GM12864 (cell line): ENCODE measurements around the gene CHST13.

Source experiments
- DNase-seq: peaks from one replicate; pipeline ENCODE4 v3.0.0-alpha.2; 2011; ENCODE audit warnings: low read depth
- H3K4me3 ChIP-seq: 2 replicates; pipeline ENCODE4 v1.5.1; 2011; ENCODE audit warnings: mild to moderate bottlenecking, low read depth, low read length, control low read depth
- TF ChIP-seq, protein P1 (sequence below): IDR thresholded peaks from 2 replicates; pipeline ENCODE4 v1.5.1; 2011; ENCODE audit warnings: low read depth, mild to moderate bottlenecking, moderate library complexity, low read length, control low read depth, inconsistent platforms; ENCODE audit errors: missing control alignments

The CHST13 gene

DNA sequence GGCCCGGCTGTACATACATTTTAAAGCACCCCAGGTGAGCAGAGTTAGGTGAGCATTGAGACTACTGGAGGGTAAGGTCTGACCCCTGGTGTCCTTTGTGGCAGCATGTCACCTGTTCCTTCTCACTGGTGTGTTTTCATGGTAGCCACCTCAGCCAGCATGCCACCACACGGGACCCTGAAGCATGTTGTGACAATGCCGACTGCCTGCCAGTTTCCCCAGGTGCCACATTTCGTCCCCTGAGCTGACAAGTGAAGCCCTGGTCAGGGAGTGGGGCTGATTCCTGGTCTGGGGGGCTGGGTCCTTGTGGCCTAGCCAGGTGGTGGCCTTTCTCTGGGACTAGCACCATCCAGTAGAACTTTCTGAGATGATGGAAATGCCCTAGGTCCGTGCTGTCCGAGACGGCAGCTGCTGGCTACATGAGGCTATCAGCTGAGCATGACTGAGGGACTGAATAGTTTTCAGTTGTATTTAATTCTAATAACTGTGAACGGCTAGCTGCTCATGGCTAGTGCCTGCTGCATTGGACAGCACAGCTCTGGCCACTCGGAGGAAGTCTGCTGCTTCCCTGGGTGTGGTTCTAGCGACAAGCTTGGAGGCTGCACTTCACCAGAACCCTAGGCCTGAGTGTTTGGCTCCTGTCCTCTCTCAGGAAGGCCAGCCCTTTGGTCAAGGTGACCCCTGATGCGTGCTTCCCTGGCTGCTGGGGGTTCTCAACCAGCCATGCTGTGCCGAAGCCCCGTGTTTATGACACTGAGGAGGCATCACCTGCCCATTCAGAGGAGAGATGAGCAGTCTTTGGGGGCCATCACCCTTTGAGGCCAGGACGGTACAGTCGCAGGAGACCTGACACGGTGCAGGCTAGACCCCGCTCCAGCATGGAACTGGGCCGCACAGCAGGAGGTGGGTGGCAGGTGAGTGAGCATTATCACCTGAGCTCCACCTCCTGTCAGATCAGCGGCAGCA lies 30.9 kb downstream of the CHST13 start:
- TF ChIP-seq, protein P1, sequence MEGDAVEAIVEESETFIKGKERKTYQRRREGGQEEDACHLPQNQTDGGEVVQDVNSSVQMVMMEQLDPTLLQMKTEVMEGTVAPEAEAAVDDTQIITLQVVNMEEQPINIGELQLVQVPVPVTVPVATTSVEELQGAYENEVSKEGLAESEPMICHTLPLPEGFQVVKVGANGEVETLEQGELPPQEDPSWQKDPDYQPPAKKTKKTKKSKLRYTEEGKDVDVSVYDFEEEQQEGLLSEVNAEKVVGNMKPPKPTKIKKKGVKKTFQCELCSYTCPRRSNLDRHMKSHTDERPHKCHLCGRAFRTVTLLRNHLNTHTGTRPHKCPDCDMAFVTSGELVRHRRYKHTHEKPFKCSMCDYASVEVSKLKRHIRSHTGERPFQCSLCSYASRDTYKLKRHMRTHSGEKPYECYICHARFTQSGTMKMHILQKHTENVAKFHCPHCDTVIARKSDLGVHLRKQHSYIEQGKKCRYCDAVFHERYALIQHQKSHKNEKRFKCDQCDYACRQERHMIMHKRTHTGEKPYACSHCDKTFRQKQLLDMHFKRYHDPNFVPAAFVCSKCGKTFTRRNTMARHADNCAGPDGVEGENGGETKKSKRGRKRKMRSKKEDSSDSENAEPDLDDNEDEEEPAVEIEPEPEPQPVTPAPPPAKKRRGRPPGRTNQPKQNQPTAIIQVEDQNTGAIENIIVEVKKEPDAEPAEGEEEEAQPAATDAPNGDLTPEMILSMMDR = no peak
- no peak overlapping the region for H3K4me3 ChIP-seq
- no peak for DNase-seq

DNA sequence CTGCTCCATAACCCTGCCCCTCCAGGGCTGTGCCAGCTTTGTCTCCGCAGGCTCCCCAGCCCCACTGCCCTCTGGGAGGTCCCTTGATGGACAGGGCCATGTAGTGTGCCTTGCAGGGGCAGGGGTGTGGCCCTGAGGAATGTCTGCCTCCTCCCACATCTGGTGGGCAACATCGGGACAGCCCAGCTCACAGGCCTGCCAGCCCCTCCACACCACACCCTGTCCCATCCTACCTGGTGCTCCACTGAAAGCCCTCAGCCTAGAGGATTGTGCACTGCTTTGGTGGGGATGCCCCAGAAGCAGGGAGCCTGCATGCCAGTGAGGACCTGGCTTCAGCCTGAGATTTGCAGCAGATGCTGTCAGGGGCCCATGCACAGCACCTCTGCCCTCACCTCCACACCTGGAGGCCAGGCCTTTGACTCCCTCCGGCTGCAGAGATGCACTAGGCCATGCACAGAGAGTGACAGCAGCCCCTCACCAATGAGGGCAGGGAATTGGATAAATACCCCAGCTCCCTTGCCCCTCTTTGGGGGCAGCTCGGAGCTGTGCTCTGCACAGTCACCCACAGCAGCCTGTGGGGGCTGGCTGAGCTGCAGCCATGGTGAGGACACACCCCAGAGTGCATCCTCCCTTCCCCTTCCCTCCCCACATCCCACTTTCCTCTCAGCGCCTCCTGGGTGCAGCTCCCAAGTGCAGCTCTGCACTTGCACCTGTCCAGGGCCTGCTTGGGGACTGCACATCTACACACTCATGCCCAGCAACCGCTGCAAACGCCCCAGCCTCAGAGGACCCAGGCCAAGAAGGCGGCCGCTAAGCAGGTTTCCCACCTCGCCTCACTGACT lies 32.1 kb downstream of the CHST13 start:
- no peak for DNase-seq
- TF ChIP-seq, protein P1 = no peak
- no peak overlapping the region for H3K4me3 ChIP-seq

DNA sequence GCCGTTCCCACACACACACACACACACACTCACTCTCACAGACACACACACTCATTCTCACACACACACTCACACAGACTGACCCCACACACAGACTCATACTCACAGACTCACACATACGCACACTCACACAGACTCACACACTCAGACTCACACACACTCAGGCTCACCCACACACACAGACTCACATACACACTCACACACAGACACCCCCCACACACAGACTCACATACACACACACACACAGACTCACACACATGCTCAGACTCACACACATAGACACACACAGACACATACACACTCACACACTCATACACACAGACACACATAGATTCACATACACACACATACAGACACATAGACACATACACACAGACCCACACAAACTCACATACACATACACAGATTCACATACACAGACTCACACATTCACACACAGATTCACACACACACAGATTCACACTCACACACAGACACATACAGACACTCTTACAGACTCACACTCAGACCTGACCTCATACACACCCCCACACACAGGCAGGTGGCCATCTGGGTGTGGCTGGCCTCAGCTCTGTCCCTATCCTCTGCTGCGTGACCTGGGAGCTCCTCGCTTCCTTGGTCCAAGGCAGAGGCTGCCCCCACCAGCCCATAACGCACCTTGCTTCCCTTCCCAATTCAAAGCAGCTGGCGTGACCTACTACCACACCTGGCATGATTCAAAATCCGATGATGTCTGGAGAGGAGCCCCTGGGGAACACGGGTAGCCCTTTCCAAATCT lies 32.9 kb downstream of the CHST13 start:
- no peak for DNase-seq
- TF ChIP-seq, protein P1 = no peak
- H3K4me3 ChIP-seq = no peak overlapping the region

DNA sequence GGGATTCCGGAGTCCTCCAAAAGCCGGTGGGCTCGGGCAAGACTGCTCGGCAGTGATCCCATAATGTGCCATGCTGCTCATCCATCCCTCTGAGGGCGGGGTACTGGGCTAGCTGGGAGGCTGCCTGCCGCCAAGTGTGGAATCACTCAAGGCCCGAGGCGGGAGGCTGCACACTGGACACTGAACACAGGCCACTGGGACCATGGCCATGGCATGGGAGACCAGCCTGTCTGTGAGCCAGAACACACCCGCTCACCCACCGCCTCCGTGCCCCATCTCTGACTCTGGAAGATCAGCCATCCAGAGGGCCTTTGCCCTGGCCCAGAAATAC lies 33.4 kb downstream of the CHST13 start:
- DNase-seq = no peak
- H3K4me3 ChIP-seq = no peak overlapping the region
- TF ChIP-seq, protein P1 = no peak

DNA sequence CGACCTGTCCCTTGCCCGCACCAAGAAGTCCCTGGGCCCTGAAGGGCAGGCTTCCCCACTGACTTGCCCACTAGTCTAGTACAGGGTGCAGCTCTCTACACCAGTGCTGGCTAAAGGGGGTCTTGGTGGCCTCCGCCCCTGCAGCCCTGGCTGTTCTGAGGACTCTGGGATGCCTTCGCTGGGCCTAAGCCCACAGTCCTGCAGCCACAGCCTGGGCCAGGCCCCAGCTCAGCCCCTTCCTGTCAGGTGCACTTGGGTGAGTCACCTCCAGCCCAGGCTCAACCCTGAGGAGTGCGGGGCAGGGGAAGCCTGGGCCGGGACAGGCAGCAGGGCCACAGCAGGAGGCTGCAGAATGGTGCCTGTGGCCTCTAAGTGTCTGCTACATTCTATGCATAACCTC lies 33.8 kb downstream of the CHST13 start:
- DNase-seq = no peak
- TF ChIP-seq, protein P1 = no peak

DNA sequence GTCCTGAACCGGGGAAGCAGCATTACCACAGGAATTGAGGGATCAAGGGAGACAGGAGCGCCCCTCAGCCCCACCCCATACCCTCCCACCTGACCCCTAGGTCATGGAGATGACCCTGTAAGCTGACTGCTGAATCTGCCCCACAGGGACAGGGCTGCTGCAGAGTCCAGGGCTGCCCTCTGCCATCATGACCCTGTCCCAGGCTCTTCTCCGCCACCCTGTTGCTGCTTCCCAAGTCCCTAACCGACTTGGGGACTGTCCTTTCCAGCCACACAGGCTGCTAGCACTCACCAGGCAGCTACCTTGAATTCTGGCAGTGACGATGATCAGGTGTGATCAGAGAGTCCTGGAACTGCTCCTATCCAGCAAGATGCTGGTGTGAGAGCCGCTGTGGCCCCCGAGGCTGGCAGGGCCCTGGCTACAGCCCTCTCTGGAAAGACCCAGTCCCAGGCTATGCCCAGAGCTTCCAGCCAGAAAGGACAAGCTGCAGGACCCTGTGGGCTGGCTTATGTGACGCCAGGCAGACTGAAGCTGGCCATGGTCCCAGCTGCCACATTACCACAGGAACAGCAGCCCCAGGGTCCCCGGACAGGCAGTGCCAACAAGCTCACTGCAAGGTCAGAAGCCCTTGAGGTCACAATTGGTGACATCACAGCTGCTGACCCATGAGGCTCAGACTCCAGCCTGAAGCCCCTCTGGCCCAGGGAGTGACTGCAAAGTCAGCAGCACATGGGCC lies 34.5 kb downstream of the CHST13 start, which contains the start of gene C3orf22:
TSS of gene C3orf22 (minus strand) at position 597 of the 736 bp plus-strand sequence. CDS start 5,542 bp downstream, outside the sequence.
- H3K4me3 ChIP-seq = no peak within 1 kb of the TSS
- no peak for DNase-seq
- TF ChIP-seq, protein P1 = no peak

More for the DNA sequence above, 33.8 kb downstream of the CHST13 start:
- H3K4me3 ChIP-seq = no peak overlapping the region
